Measurements from ENCODE around the gene CSRP1. TPM values are rescaled to one million over a fixed set of nuclear protein-coding genes. Genes with fewer than 3 reads are reported as not detected.

CSRP1 gene
- total and polyA plus RNA-seq, 2 donors from 2014 or later, result 211 to 236 TPM

DNA sequence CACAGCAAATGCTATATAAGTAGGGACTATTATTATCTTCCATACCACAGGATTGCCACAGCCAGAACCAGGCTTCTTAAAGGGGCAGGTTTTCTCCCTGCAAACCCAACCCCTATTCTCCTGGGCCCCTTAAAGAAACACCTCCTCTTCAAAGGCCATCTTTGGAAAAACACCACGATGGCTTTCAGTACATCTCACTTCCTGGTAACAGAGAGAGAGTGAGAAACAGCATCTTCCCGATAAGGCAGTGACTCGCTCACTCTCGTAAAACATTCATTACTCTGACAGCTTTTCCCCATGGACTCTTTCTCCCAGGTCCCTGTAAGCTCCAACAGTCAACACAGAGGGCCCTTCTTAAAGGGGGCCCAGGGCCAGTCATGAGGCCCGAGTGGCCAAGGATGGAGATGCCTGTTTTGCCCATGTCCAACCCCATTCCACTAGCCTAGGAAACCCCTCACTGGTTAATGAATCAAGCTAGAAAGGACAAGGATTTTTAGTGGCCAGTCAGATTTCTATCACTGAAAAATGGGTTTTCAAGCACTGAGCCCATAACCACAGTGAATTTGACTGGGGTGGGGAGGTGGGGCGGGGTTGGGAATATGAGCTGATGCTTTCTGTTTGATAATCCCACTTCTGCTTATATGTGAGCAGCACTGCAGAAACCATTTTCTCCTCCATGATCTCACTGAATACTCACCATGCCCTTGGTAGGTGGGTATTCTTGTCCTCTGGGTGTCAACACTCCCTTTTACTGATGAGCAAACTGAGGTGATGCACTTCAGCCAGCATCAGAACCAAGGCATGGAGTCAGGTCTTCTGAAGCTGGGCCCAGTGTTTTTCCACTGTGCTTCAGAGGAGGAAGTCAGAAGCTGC lies 28.4 kb upstream of the CSRP1 start:
- no peak overlapping the region for H3K27ac ChIP-seq (ENCODE audit: low read depth in 2 of 2, low read length in 2 of 2)
- no peaks in the 10 kb centered on the region for H3K27me3 ChIP-seq (ENCODE audit: control insufficient read depth, insufficient read depth, low read length)
- FAIRE-seq, result no peak
- H3K4me3 ChIP-seq (ENCODE audit: low read length in 3 of 3), result no peak overlapping the region
- TF ChIP-seq, protein P1, sequence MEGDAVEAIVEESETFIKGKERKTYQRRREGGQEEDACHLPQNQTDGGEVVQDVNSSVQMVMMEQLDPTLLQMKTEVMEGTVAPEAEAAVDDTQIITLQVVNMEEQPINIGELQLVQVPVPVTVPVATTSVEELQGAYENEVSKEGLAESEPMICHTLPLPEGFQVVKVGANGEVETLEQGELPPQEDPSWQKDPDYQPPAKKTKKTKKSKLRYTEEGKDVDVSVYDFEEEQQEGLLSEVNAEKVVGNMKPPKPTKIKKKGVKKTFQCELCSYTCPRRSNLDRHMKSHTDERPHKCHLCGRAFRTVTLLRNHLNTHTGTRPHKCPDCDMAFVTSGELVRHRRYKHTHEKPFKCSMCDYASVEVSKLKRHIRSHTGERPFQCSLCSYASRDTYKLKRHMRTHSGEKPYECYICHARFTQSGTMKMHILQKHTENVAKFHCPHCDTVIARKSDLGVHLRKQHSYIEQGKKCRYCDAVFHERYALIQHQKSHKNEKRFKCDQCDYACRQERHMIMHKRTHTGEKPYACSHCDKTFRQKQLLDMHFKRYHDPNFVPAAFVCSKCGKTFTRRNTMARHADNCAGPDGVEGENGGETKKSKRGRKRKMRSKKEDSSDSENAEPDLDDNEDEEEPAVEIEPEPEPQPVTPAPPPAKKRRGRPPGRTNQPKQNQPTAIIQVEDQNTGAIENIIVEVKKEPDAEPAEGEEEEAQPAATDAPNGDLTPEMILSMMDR (IDR thresholded peaks at IDR 0.05; ENCODE audit: borderline replicate concordance, extremely low read depth, insufficient read depth), result no peak
- H3K9me3 ChIP-seq (ENCODE audit: control insufficient read depth in 2 of 3, insufficient read depth in 1 of 3, low read length in 3 of 3), result no peaks in the 10 kb centered on the region
- peaks cover 0 to 8% (median 0%) of the 10 kb centered on the region in 3 donors for H3K4me1 ChIP-seq (ENCODE audit: control insufficient read depth in 2 of 3, insufficient read depth in 2 of 3, low read depth in 1 of 3, low read length in 3 of 3)
- no peaks in the 10 kb centered on the region for H3K36me3 ChIP-seq (ENCODE audit: control insufficient read depth in 2 of 3, insufficient read depth in 3 of 3, low read length in 3 of 3)
- intact Hi-C loops (cut with DNase I), result no loop called here
- H3K9ac ChIP-seq (ENCODE audit: low read length in 3 of 3), result no peak overlapping the region
- DNase-seq, result no peak

DNA sequence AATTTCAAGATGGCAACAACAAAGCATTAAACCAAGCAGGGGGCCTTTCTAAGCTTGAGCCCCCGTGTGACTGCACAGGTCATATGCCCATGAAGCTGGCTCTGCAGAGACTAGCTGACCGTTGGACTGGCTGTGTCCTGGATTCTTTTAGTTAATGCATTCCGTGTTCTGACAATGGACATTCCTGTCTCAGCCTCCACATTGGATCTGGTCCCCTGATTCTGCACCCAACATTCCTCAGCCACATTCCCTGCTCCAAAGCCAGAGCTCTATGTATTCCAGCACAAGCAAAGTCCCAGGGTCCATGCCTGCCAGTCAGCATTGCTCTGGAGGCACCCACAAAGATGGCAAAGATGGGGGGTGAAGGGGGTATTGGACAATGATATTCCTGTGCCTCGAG lies 26.9 kb upstream of the CSRP1 start:
- Histone ChIP-seq H3K36me3 (ENCODE audit: control insufficient read depth in 2 of 3, insufficient read depth in 3 of 3, low read length in 3 of 3) (no peaks in the 10 kb centered on the region), H3K9me3 (ENCODE audit: control insufficient read depth in 2 of 3, insufficient read depth in 1 of 3, low read length in 3 of 3) (no peaks in the 10 kb centered on the region), H3K4me1 (ENCODE audit: control insufficient read depth in 2 of 3, insufficient read depth in 2 of 3, low read depth in 1 of 3, low read length in 3 of 3) (peaks cover 0 to 6% (median 0%) of the 10 kb centered on the region in 3 donors), H3K4me3 (ENCODE audit: low read length in 3 of 3) (no peak overlapping the region), H3K27ac (ENCODE audit: low read depth in 2 of 2, low read length in 2 of 2) (no peak overlapping the region), H3K9ac (ENCODE audit: low read length in 3 of 3) (no peak overlapping the region), H3K27me3 (ENCODE audit: control insufficient read depth, insufficient read depth, low read length) (no peaks in the 10 kb centered on the region)
- intact Hi-C loops (cut with DNase I), result no loop called here
- DNase-seq (peak in 1 of 5 donors; percentile 34), FAIRE-seq (no peak)
- TF ChIP-seq, protein P1 (IDR thresholded peaks at IDR 0.05; ENCODE audit: borderline replicate concordance, extremely low read depth, insufficient read depth), result no peak

DNA sequence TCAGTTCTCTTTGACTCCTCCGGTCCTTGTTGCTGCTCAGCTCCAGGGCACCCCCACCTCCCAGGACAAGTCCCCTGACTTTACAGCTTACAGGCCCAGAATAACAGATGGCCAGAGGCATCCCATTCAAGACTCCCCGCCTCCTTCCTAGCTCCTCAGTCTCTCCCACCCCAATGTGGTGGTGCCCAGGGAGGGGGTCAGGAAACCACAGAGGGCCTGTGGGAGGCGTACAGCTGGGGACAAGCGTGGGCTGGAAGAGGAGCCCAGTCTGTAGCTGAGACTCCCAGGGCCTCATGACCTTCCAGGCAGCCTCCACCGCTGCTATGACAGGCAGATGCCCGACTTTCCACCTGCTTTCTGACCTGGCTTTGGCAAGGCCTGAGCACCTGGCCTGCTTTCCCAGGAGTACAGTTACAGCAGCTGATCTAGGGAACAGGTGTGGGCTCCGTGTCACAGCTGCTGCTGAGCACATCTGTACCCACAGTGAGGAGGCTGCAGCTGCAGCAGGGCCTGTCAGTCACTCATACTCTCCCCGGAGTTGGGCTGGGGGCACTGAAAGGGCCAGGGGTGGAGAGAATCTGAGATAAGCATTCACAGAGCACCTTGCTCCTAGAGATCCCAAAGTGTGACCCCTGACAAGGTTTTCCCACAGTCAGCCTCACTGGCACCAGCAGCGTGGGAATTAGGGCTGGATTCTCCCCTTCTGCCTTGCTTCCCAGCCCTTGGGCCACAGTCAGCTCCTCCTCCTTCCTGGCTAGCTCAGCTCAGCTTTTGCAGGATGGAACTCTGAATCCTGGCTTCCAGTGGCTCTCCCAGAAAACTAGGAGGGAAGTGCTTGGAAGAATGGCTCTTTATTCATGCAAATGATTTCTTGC lies 24.9 kb upstream of the CSRP1 start:
- TF ChIP-seq, protein P1 (IDR thresholded peaks at IDR 0.05; ENCODE audit: borderline replicate concordance, extremely low read depth, insufficient read depth), result no peak
- Histone ChIP-seq H3K4me3 (ENCODE audit: low read length in 3 of 3) (no peak overlapping the region), H3K27me3 (ENCODE audit: control insufficient read depth, insufficient read depth, low read length) (no peaks in the 10 kb centered on the region), H3K4me1 (ENCODE audit: control insufficient read depth in 2 of 3, insufficient read depth in 2 of 3, low read depth in 1 of 3, low read length in 3 of 3) (peaks cover 0 to 2% (median 0%) of the 10 kb centered on the region in 3 donors), H3K27ac (ENCODE audit: low read depth in 2 of 2, low read length in 2 of 2) (no peak overlapping the region), H3K9me3 (ENCODE audit: control insufficient read depth in 2 of 3, insufficient read depth in 1 of 3, low read length in 3 of 3) (no peaks in the 10 kb centered on the region), H3K9ac (ENCODE audit: low read length in 3 of 3) (no peak overlapping the region), H3K36me3 (ENCODE audit: control insufficient read depth in 2 of 3, insufficient read depth in 3 of 3, low read length in 3 of 3) (no peaks in the 10 kb centered on the region)
- DNase-seq (peak in 3 of 5 donors; percentile 38 to 48 (median 40)), FAIRE-seq (no peak)
- intact Hi-C loops (cut with DNase I), result no loop called here
